Stimulated activated CD8-positive, alpha-beta memory T cell treated with anti-CD3 and anti-CD28 coated beads, Interleukin-7, amount 100 ng/mL, for 1 hour (primary cell): Measurements from ENCODE around the gene FBH1.
"Not testable (repeated sequence)": the region's sequence is repeated elsewhere in the genome, so short reads cannot be mapped to it uniquely, and the experiment has no call there.

ENCODE experiments used
- DNase-seq, 2 donors: peaks; one replicate each; pipeline ENCODE4 v3.0.0-alpha.2; 2020; ENCODE audit warnings: low read depth in 2 of 2

FBH1 gene

DNA sequence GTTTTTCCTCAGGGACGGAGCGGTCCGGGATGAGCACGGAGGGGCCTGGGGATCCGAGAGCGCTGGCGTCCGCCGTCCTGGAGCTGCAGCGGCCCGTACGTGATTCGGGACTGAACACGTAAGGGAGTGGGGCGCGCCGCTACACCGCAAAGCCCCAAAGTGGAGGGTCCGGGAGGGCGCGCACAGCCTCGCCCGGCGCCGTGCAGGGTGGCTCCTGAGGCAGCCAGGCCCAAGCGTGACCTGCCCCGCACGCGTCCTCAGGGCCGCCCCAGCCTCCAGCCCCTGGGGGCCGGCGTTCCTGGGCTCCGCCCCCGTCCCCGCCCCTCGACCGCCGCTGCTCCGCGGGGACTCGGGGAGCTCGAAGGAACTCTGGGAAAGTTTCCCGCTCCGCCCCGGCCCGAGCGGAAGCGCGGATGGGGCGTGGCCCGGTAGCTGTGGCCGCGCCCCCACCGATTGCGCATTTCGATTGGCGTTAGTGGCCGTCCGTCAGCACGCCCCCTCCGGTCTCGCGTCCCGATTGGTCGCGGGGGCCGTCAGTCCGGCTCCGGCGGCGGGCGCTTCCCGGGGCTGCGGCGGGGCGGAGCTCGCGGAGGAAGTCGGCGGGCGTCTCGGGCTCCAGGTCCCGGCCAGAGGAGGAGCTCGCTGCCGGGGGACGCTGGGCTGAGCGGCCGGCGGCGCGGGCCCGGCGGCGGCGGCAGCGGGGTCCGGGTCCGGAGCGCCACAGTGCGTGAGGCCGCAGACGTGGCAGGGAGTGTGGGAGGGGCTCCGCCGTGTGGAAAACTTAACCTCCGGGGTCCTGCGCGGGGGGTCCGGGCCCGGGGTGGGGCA is at the start of gene FBH1, which contains the start of gene ANKRD16:
Gene FBH1 (plus strand): TSS at position 620 of the 828 bp plus-strand sequence. CDS start 103 bp downstream, at position 723.
Gene ANKRD16 (minus strand): TSS at position 270 of the 828 bp plus-strand sequence. CDS start 539 bp downstream, outside the sequence.
- peak; percentile 94 to 97 for DNase-seq

DNA sequence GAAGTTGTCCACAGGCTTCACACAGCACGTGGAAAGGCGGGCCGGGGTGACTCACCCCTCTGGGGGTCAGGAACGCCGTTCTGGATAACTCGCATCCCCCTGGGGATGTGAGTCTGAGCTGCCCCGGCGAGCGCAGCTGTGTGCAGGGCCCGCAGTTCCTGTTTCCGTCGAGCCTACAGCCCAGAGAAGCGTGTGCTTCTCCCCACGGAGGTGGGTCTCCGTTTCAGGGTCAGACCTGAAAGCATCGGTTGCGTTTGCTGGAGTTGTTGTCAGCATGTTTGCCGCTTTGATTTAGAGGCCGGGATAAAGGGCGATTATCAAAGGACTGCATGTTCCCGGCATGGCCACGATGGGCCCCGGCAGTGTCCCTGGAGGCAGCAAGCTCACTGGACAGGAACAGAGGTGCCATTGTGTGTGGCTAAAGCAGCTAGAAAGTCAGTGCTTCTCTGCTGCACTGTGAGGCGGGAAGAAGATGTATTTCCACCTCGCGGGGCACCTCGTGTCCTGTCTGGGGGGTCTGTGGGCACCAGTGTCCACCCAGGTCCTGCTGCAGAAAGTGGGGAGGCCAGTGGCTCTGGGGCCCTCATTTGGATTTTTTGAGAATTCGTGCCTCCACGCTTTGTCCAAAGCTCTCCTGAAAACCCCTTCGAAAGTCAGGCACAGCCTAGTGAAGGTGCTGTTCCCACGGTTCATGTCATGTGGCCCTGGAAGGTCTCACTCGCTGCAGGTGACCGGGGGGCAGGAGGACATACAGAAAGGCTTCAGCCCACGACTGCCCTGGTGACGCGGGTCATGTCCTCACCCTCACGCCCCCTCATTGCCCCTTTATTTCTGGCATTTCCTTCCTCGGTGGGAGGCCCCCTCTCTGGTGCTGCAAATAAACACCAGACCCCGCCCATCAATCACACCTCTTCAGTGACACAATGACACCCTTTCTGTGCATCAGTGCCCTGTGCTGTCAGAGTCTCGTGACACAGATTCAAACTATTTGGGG is 49.4 kb upstream of the FBH1 start:
- no peak for DNase-seq

DNA sequence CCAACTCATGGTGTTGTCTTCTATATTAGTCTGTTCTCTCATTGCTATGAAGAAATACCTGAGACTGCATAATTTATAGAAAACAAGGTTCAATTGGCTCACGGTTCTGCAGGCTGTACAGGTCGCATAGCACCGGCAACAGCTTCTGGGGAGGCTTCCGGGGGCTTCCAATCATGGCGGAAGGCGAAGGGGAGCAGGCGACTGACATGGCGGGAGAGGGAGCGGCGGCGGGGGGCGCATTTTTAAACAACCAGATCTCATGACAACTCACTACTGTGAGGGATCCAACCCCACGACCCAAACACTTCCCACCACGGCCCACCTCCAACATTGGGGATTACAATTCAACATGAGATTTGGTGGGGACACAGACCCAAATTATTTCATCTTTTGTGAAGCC is 48.1 kb upstream of the FBH1 start:
- DNase-seq: no peak

DNA sequence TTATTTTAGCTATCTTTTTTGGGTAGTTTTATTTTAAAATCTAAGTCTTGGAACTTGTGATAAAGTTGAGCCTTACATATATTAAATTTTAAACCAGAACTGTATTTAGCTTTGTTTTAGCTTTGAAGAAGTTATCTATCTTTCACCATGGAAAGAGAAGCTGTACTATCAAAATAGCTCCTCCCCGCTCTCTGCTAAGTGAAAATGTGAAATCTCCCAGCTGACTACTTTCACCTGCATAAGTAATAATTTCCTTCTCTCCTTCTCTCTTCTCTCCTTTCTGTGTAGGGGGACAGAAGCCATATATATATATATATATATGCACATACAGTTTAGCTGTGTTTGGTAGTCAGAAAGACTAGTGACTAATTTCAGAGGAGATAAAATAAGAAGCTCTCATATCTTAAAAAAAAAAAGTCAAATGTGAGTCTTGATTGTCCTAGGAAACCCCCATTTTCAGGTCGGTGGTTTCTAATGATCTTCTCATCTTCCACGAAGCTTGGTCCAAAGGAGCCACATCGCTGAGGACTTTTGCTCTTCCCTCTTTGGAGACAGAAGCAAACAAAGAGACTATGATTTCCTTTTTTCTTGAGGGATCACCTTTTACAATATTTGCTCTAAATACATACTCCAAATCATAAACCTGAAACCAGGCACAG is 46.2 kb upstream of the FBH1 start:
- no peak for DNase-seq

DNA sequence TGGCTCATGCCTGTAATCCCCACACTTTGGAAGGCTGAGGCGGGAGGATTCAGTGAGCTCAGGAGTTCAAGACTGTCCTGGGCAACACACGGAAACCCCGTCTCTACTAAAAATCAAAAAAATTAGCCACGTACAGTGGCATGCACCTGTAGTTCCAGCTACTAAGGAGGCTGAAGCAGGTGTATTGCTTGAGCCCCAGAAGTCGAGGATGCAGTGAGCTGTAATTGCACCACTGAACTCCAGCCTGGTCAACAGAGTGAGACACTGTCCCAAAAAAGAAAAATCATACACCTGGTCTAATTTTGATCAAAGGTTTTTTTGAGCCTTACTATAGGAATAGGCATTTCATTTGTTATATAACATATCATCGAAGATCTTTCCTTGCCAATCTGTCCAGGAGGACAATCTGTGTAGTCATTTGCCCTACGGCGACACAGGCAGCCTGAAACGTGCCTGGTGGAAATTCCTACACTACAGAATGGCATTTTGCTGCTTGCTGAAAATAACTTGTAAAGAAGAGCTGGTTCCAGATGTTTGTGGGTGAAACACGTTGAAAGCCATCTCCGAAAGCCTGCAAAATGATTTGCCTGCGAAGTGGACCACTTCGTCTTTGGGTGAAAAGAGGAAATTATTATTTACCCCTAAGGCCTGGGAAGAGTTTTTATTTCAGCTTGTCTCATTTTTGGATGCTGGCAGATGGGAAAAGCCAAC is 45.5 kb upstream of the FBH1 start:
- no peak for DNase-seq

DNA sequence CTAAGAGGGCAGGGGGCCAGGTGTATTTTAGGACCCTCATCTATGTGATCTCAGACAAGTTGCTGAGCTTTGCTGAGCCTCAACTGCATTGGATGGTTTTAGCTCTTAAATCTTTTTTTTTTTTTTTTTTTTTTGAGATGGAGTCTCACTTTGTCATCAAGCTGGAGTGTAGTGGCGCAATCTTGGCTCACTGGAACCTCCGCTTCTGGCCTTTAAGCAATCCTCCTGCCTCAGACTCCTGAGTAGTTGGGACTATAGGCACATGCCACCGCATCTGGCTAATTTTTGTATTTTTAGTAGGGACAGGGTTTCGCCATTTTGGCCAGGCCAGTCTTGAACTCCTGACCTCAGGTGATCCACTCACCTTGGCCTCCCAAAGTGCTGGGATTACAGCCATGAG is 43.4 kb upstream of the FBH1 start:
- DNase-seq: not testable (repeated sequence)

DNA sequence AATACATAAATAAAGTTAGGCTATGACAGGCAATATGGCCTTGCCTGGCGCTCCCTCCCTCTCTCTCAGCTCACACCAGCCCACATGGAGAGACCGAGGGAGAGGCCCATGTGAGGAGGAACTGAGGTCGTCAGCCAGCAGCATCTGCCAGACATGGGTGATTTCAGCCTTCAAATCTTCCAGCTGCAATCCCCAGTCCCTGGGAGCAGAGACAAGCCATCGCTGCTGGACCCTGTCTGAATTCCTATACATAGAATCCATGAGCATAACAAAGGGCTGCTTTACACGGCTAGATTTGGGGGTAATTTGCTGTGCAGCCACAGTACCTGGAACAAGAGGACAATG is 35.9 kb upstream of the FBH1 start:
- DNase-seq: no peak

DNA sequence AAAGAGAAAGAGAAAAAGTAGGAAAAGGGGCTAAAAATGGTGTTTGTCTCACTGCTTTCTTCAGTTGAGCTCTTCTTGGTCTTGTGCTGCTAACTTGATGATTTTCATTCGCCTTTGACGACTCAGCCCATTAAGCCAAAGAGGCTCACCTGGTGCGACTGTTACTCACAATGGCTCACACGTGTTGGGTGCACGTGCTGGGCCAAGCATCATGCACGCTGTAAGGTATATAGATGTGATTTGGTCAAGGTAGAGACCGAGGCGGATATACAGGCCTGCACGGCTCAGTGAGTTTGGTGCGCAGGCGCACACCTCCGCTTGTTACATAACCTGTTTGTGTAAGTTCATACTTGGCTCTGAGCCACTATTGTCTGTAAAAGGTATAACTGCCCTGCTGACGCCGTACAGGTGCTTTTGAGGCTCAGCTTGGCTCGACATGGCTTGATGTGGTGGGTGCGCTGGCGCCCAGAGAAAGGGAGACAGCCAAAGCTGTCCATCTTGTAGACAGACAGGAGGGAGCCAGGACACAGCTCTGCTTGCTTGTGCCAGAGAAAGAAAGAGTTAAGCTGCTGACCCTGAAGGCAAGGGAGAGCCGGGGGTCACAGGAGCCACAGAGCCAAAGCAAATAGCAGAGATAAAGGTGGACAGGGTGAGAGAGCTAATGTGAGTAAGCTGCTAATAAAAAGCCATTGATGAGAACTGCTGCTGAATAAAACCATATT is 33.9 kb upstream of the FBH1 start:
- no peak for DNase-seq

DNA sequence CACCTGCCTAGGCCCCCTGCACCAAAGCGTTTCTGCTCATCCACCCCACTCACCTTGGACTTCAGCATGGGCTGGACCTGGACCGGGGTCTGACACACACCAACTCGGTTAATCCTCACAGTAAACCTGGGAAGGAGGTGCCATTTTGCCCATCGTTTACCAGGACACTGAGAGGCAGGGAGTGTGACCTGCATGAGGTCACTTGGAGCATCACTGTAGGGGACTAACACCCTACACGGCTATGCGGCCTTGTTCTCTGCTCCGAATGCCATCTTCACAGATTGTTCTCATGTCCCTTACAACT is 33.4 kb upstream of the FBH1 start:
- DNase-seq: no peak

DNA sequence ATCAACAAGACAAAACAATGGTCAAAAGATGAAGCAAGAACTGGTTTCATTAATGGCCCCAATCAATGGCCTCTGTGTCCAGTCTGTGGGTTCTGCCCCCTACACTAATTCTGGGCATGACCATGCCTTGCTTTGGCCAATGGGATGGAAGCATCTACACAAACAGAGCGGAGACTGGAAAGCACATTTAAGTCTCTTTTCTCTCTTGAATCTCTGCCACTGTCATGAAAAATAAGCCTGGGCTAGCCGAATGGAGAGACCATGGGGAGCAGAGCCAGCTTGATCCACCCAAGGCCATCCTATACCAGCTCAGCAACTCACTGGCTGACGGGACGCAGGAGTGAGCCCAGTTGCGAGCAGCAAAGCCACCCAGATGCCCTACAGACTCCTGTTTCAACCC is 31.2 kb upstream of the FBH1 start:
- DNase-seq: no peak

DNA sequence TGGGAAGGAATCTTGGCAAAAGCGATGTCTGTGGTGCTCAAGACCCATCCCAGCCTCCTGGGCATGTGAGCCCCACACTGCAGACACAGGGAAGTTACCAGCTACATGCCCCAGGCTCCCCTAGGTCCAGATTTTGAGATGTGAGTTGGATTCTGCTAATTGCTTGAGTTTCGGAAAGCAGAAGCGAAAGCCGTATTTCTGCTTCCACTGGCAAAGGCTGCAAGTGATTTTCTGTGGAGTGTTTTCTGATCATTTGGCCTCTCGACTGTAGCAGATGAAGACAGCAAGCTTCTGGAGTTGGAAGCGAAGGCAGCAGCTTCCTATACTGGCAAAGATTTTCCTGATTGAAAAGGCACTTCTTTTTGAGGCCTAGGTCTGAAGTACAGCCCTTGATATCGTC is 30.0 kb upstream of the FBH1 start:
- no peak for DNase-seq

DNA sequence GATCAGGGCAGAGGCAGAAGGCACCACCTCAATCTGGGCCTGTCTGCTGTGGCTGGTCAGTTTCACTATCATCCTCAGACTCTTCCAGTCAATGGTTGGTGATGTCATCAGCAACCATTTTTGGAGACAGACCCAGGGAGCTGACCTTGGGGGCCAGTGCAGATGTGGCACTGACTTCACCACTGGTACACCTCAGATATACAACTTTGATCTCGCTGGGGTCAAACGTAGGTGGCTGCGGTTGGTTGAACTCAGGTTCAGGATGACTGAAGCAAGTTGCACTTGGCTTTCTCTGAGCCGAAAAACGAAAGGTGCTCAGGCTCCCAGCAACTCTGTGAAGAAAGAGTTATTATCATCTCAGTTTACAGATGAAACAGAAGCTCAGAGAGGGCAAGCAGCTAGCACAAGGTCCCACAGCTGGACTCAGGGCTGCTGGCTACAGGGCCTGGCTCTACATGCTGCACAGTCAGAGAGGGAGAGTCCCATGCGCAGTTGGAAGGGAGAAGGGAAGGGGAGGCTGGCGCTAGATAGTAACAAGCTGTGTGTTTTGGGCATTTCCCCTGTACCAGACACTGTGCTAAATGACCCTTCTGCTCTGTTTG is 27.6 kb upstream of the FBH1 start:
- no peak for DNase-seq

DNA sequence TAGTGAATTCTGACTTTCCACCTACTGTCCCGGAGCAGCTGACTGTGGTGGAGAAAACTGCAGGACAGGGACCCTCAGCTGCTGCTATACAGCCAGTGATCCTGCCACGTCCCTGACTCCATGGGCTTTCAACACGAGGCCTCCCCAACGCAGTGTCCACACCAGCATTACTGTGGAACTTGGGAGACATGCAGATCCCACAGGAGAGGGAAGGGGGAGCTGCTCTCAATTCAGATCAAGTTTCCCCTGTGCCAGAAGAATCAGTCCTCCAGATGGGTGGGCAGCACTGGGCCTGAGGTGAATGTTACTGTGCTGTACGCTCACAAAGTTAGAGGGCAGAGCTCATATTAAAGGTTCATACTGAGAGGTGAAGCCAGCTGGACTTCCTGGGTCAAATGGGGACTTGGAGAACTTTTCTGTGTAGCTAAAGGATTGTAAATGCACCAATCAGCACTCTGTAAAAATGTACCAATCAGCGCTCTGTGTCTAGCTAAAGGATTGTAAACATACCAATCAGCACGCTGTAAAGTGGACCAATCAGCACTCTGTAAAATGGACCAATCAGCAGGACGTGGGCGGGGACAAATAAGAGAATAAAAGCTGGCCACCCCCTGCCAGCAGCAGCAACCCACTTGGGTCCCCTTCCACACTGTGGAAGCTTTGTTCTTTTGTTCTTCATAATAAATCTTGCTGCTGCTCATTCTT is 26.9 kb upstream of the FBH1 start:
- not testable (repeated sequence) for DNase-seq

DNA sequence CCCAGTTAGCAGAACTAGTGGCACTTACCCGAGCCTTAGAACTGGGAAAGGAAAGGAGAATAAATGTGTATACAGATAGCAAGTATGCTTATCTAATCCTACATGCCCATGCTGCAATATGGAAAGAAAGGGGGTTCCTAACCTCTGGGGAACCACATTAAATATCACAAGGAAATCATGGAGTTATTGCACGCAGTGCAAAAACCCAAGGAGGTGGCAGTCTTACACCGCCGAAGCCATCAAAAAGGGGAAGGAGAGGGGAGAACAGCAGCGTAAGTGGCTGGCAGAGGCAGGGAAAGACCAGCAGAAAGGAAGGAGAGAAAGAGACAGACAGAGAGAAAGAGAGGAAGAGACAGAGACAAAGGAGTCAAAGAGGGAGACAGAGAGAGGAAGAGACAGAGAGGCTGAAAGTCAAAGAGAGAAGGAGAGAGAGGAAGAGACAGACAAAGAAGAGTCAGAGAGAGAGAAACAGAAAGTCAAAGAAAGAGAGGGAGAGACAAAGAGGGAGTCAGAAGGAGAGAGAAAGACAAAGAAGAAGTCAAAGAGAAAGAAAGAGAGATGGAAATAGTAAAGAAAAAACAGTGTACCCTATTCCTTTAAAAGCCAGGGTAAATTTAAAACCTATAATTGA is 23.5 kb upstream of the FBH1 start:
- not testable (repeated sequence) for DNase-seq

DNA sequence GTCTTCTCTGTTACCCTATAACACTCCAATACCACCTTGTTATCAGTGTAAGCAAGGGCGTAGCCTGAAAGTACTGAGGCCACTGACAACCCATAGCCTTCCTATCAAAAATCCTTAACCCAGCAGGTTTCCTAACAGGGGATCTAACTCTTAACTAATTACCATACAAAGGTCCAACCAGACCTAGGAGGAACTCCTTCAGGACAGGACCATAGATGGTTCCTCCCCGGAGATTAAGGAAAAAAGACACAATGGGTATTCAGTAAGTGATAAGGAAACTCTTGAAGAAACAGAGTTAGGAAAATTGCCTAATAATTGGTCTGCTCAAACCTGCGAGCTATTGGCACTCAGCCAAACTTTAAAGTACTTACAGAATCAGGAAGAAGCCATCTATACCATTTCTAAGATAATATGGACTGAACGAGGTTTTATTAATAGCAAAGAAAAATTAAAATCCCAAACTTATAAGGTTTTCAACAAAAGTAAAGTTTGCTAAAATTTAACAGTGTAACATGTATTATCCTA is 22.9 kb upstream of the FBH1 start:
- not testable (repeated sequence) for DNase-seq

DNA sequence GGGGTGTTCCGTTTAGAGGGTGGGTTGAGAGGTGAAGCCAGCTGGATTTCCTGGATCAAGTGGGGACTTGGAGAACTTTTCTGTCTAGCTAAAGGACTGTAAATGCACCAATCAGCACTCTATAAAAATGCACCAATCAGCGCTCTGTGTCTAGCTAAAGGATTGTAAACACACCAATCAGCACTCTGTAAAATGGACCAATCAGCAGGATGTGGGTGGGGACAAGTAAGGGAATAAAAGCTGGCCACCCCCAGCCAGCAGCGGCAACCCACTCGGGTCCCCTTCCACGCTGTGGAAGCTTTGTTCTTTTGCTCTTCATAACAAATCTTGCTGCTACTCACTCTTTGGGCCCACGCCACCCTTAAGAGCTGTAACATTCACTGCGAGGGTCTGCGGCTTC is 21.7 kb upstream of the FBH1 start:
- not testable (repeated sequence) for DNase-seq

DNA sequence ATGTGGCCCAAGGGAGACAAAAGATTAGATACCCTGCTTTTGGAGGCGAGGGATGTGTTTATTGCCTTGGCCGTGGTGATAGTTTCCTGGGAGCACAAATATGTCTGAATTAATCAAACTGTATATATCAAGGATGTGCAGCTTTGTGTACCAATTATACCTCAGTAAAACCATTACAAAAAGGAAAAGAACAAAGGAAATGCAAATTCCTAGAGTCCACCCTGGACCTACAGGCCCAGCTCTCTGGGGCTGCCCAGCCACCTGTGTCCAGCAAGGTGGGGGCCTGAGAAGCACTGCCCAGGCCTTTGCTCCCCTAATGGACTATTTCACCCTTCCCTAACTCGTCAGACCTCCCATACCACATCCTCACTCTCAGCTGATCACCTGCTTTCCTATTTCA is 20.9 kb upstream of the FBH1 start:
- DNase-seq: no peak

DNA sequence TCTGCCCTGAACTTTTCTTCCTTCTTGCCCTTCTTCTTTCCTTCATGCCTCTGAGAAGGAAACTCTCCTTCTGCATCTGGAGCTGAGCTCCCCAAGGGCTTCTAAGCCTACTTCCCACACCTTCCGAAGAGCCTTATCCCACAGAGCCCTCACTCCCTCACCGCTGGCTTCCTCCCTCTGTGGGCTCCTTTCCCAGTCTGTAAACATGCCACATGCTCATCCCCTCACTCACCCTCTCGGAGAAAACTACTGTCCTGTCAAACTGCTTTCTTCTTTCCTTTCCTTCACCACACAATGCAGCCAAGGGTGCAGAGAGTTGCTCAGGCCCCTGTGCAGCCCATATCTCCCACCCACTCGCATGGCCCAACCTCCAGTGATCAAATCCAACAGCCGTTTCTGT is 18.4 kb upstream of the FBH1 start:
- no peak for DNase-seq

DNA sequence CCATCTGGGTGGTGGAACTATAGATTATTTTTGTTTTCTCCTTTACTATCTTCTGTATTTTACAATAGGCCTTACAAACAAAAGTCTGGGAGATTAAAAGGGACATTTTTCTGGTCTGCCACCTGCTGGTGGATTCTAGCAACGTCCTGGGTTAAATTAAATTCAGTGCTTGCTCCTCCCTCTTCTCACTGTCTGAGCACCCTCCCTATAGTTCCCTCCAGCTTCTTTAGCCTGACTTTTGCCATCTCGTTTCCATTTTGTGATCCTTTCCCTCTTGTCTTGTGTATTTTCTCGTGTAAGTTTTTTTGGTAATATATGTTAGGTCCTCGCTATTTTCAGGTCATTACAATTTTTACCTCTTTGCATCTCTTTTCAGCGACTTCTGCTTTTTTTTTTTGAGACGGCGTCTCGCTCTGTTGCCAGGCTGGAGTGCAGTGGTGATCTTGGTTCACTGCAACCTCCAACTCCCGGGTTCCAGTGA is 16.5 kb upstream of the FBH1 start:
- peak; percentile 36 to 41 for DNase-seq
